GM21529 (cell line): ENCODE measurements around the gene UGT2B17.
"Not testable (repeated sequence)": the region's sequence is repeated elsewhere in the genome, so short reads cannot be mapped to it uniquely, and the experiment has no call there.

Experiments used
- ATAC-seq: cut with Tn5 transposase; IDR thresholded peaks from one replicate; pipeline ENCODE4 v1.9.1; 2021; ENCODE audit not compliant: unreplicated experiment

The UGT2B17 gene

DNA sequence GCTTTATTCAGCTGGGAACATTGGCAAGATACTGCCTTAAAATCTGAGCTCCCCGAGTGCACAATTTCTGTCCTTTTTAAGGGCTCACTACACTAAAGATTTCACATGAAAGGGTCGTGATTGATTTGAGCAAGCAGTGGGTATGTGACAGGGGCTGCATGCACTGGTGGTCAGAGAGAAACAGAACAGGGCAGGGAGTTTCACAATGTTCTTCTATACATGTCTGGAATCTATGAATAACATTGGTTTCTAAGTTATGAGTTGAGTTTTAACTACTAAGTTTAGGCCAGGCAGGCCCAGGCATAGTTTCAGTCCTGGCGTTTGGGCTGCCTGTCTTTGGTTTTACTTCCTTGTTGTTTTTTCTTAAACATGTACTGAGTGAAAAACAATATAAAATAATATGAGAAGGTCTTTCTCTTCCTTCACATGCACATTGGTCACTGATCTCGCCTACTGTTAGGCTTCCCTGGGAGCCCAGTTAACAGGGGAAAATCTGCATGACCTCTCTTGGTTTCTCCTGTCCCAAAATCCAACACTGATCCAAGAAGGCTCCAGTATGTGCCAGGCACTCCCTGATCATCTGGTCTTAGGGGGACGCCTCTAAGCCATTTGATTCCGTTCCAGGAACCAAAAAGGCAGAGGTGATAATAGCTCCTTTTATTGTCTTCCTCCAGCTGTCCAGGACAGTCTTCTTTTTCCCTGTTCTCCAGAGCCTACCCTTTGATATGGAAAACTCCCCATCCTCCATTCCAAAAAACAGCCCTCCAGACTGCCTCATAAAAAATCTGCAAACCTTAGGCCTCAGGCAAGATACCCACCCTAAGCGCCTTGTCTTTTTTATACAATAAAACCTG, at the start of gene UGT2B17:
UGT2B17 (minus strand) TSS at position 51 of the 854 bp plus-strand sequence. CDS start 7,838 bp downstream, outside the sequence.
- peak; percentile 75 for ATAC-seq

DNA sequence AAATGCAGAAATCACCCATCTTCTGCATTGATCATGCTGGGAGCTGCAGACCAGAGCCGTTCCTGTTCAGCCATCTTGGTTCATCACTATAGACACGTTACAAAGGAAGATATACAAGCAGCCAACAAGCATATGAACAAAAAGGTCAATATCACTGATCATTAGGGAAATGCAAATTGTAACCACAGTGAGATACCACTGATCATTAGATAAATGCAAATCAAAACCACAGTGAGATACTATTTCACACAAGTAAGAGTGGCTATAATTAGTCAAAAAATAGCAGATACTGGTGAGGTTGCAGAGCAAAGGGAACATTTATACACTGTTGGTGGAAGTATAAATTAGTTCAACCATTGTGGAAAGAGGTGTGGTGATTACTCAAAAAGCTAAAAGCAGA, 46.6 kb upstream of the UGT2B17 start:
- not testable (repeated sequence) for ATAC-seq

DNA sequence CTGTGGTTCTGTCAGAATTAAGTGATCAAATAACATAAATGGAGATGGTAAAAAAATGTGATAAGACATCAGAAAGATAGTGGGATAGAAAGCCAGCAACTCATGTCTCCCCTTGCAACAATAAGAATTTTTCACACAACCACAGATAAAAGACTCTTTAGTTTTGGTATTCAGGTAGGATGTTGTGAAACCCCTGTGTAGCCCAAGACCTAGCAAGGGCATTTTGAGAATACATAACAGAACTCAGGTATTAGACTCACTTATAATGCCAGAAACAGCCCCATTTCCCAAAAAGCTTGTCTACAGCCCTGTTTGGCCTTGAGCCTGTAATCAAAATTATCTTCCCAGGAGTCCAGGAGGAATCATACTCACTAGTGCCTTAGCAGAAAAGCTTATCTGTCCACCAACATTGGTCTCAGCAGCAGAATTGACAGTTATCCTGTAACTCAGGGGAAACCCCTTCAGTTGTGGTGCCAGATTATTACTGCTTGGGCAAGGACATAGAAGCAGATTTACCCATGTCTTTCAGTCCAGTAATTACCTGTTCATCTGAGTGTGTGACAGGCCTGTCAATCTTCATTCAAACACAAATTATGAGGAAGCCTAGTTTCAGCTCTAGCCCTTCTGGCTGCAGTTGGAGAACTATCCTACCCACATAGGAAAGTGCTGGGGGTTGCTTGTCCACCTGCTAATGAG, 41.0 kb upstream of the UGT2B17 start:
- ATAC-seq: no peak

DNA sequence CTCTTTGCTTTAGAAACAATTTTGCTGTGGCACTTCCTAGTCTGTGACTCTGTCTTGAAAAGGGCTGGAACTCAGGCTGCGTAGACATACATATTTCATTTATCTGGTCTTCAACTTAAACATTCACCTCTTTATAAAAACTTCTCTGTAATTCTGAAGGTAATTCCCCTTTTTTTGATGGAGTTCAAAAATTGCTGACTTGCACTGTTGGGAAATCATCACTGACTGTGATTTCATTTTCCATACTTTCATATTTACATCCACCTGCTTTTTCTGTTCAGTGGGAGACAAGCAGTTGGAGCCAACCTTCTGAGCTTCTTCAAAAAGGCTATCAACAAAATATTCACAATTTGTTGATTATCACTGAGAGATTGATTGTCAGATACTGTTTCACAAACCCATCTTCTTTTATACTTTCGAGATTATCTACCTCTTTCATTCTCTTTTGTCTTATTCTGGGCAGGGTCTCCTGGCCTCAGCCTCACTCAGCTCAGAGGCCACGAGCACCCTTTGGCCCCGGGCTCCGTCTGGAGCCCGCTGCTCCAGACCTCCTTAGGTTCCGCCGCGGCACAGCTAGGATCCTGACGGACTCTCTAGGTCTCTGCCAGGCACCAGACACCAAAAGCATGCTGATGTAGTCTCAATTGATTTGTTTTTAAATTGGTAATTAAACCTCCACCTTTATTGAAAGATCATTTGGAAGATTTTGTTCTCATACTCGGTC, 39.7 kb upstream of the UGT2B17 start:
- ATAC-seq: no peak

DNA sequence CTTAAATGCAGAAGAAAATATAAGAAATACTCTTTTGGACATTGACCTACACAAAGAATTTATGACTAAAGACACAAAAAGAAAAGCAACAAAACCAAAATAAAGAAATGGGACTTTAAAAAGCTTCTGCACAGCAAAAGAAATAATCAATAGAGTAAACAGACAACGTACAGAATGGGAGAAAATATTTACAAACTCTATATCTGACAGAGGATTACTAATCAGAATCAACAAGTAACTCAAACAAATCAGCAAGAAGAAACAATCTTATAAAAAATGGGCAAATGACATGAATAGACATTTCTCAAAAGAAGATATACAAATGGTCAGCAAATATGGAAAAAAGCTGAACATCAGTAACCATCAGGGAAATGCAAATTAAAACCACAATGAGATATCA, 37.6 kb upstream of the UGT2B17 start:
- ATAC-seq: no peak

DNA sequence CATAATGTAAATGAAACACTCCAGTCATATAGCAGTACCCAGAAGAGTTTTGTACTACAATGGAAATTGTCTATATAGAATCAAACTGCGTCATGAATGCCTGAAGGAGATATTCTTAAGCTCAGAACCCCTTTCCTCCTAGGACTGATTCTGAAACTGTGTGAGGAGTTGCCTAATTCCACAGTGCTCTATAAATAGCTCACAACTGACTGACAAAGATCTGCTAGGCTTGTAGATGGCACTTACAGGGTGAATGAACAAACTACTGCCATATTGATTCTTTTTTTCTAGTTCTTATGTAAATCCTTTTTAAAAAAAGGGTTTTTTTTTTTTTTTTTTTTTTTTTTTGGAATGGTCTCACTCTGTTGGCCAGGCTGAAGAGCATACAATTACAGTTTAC, 30.1 kb upstream of the UGT2B17 start:
- no peak for ATAC-seq

DNA sequence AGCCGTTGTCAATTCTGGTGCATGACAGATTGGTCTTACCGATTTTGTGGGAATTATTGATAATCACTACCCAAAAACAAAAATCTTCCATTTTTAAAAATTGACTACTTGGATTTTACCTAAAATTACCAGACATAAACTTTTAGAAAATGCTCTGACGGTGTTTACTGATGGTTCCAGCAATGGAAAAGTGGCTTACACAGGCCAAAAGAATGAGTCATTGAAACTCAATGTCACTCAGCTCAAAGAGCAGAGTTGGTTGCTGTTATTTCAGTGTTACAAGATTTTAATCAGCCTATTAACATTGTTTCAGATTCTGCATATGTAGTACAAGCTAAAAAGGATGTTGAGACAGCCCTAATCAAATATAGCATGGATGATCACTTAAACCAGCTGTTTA, 23.0 kb upstream of the UGT2B17 start:
- no peak for ATAC-seq

DNA sequence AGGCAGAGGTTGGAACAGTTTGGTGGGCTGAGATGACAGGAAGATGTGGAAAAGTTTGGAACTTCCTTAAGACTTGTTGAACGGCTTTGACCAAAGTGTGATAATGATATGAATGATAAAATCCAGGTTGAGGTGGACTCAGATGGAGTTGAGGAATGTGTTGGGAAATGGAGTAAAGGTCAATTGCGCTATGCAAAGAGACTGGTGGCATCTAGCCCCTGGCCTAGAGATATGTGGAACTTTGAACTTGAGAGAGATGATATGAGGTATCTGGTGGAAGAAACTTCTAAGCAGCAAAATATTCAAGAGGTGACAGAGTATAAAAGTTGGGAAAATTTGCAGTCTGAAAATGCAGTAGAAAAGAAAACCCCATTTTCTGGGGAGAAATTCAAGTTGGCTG, 21.4 kb upstream of the UGT2B17 start:
- no peak for ATAC-seq

DNA sequence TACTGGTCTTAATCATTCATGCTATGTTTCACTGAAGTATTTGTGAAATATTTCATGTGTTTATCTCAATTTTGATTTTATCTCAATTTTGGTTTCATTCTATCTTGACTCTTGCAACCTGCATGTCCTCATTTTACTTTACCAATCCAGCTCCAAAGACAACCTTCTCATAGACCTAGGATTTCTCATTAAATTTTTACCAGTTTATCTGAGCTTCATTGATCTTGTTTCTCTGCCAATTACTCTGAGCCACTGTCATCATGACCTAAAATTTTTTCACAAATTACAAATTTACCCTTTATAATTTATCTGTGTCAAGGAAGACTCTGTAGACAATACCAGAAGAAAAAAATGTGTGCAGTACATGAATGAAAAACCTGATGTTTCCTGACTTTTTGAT, 18.6 kb upstream of the UGT2B17 start:
- ATAC-seq: no peak

DNA sequence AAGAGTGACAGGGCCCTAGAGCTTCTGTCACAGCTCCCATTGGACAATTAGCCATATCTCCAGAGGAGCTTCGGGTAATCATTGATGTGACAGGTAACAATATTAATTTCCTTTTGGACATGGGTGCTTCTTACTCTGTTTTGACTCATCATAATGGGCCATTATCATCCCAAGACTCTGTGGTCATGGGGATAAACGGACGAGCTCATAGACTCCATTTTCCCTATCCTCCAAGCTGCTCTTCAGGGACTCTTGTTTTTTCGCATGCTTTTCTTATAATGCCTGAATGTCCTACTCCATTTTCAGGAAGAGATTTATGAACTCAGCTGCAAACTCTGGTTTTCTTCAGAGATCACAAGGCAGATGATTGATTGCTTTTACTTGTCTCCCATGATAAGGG, 17.0 kb upstream of the UGT2B17 start:
- ATAC-seq: no peak

DNA sequence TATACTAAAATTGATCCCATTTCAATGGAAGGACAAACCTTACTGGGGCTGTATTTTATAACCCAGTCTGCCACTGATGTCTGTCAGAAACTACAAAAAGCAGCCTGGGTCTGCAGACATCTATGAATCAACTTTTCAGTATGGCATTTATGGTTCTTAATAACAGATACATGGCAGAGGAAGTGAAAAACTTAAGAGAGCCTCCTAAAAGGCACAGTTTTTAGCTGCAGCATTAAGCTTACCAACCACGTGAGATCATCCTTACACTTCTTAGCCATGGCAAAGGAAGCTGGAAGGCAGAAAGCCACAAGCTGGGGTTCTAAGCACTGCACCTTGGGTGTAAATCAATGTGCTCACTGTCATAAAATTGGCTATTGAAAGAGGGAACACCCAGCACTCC, 16.6 kb upstream of the UGT2B17 start:
- no peak for ATAC-seq

DNA sequence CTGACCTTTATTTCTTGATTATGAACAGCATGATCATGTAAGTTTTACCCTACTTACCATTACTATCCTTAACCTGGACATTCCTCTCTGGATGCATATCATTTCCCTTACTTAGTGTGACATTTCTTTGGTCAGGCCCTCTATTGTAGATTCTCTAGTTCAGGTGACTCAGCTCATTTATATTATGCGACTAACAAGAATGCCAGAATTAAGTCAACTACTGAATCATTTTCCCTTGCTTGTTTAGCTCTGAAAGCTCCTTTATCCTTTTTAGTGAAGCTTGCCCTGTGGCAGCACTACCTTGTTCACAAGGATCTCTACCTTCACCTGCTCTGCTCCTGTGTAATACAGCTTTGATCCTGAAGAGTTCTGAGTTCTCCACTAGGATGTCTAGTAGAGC, 15.1 kb upstream of the UGT2B17 start:
- no peak for ATAC-seq

DNA sequence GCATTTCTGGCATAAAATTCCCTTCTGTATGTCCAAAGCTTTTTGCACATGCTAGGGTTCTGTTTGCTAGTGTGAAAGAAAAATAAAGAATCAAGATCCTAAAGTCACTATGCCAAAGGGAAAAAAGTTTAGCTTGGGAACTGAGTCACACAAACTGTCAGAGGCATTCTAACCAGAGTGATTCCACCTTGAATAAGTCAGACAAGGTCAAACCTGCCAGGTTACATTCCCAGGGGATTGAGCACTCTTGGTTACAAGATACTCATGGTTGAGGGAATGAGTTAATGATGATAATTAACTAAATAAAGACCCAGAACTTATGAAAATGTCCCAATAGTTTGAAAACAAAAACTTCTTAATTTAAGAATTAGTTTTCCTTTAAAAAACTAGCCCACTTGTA, 13.7 kb upstream of the UGT2B17 start:
- ATAC-seq: no peak

DNA sequence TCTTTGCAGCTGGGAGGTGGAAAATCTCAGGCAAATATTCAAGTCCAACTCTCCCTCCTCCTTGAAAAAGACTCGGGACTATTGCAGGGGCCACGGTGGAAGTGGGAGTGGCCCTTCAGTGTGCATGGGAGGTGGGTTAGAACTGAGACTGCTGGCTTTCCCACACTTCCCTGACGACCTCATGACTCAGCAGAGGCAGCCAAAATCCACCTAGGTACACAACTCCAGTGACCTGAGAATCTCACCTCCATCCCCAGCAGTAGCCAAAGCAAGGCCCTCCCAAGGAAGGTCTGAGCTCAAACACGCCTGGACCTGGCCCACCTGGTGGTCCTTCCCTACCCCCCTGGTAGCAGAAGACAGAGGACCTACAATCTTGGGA, 6.2 kb upstream of the UGT2B17 start:
- no peak for ATAC-seq

DNA sequence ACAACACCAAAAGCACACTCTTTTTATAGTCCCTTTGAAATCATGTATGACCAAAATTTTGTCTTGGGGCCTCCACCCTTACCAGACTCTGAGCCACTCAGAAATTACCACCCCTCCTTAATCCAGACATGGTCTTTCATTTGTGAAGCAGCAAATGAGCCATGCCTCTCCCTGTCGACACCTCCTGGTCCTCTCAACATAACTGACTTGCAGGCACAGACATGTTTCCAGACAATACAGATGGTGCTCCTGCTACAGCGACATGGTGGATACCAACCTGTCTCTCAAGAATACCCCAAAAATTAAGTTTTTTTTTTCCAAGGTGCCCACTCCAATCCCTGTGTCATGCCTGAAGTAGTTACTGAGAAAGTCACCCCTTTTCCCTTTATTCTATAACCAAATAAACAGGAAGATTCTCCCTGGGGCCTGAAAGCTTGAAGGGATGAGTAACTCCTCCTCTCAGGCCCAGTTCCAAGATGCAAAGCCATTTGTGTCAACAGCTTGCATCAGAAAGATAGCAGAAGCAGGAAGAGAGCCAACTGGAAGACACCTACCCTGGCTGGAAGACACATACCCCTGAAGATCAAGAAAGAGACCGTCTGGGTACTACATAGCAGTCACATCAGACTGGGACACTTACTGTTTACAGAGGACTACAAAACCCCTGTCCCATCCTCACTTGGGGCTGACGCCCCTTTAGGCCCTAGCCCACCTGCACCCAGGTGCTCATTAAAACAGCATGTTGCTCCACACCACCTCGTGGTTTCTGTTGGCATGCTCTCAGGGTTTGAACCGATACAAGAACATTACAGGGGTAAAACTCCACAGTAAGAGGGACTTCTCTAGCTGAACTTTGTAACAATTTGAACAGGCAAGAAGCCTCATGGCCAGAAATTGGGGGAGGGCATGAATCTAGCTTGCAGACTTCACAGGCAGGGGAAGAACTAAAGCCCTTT, 5.5 kb upstream of the UGT2B17 start:
- ATAC-seq: no peak

DNA sequence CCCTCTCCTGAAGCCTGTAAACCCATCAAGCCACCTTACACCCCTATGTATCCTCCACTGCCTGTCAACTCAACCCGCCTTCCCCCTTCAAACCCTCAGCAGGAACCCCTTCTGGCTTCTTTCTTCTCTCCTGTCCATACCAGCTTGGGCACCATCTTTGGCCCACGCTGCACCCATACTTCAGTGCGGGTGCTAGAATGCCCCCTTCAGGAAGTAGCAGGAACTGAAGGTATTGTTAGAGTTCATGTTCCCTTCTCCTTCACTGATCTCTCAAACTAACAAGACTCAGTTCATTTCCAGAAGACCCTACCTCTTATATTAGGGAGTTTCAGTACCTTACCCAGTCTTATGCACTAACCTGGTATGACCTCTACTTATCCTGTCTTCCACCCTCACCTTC, 1.5 kb upstream of the UGT2B17 start:
- ATAC-seq: no peak

DNA sequence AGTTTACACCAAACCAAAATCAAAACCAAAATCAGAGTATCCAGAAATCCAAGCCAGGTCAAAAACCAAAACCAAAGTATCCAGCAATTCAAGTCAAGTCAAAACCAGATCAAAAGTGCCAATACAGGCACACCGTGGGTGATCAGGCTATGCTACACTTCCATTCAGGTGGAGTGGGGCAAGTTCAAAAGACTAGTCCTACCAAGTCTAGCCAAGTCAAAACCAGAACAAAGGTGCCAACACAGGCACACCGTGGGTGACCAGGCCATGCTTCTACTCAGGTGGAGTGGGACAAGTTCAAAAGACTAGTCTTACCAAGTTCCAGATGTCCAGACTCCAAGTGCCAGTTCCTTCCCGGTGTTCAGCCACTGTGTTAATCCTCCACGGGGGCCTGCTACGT, 486 bp downstream of the UGT2B17 start:
- ATAC-seq: not testable (repeated sequence)

DNA sequence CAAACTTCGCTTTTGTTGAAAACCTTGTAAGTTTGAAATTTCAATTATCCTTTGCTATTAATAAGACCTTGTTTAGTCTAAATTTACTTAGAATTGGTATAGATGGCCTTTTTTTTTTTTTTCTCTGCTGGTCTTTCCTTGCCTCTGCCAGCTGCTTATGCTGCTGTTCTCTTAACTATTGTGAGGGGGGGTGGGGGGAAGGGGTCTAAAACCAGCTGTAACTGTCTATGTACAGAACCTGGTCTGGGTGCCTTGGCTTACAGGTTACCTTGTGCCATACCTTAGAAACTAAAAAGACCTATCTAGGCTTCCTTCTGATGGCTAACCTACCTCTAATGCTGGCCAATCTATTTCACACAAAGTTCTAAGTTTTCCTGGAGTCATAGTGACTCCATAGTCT, 1.0 kb downstream of the UGT2B17 start:
- ATAC-seq: no peak

DNA sequence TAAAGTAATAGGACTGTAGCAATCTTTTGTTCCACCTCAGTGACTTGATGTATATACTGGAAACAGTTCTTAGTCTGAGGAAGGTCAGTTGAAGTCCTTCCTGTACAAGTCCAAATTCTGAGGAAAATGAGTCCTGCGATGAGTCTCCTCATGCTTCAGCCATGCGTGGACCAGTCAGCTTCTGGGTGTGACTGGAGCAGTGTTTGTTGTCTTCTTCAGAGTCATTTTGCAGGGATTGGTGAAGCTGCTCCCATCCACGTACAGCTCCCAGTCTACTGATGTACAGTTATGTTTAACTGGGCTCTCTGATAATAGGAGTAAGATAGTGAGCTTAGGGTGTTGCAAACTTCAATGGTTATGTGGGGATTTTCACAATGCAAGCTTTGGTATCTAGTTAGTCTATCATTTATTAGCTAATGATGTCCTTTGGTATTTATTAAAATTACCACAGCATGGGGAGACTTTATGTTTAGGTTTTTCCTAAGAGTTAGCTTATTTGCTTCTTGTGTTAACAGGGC, 3.4 kb downstream of the UGT2B17 start:
- no peak for ATAC-seq

DNA sequence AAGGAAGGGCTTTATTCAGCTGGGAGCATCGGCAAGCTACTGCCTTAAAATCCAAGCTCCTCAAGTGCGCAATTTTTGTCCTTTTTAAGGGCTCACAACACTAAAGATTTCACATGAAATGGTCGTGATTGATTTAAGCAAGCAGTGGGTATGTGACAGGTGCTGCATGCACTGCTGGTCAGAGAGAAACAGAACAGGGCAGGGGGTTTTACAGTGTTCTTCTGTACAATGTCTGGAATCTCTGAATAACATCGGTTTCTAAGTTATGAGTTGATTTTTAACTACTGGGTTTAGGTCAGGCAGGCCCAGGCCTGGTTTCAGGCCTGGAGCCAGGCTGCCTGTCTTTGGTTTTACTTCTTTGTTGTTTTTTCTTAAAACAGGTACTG, 6.0 kb downstream of the UGT2B17 start:
- no peak for ATAC-seq
